Measurements from ENCODE around the gene ADAM33.

GRCh38 chr20:3704087-3704486 is 22.3 kb upstream of the ADAM33 start:
- TF ChIP-seq, protein P1, sequence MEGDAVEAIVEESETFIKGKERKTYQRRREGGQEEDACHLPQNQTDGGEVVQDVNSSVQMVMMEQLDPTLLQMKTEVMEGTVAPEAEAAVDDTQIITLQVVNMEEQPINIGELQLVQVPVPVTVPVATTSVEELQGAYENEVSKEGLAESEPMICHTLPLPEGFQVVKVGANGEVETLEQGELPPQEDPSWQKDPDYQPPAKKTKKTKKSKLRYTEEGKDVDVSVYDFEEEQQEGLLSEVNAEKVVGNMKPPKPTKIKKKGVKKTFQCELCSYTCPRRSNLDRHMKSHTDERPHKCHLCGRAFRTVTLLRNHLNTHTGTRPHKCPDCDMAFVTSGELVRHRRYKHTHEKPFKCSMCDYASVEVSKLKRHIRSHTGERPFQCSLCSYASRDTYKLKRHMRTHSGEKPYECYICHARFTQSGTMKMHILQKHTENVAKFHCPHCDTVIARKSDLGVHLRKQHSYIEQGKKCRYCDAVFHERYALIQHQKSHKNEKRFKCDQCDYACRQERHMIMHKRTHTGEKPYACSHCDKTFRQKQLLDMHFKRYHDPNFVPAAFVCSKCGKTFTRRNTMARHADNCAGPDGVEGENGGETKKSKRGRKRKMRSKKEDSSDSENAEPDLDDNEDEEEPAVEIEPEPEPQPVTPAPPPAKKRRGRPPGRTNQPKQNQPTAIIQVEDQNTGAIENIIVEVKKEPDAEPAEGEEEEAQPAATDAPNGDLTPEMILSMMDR (conservative IDR thresholded peaks at IDR 0.05; ENCODE audit: low read length), result no peak
- TF ChIP-seq EZH2phosphoT487 (IDR thresholded peaks at IDR 0.05; ENCODE audit: borderline replicate concordance), result no peak
